Measurements from ENCODE around the gene TMEM120B. TPM values are rescaled to one million over a fixed set of nuclear protein-coding genes. Genes with fewer than 3 reads are reported as not detected.

Gene TMEM120B
- total RNA-seq, 1 donor from 2014 or later: 10.3 TPM

- no peaks in the 10 kb centered on the region for H3K9me3 Mint-ChIP-seq (ENCODE audit: unreplicated experiment)
- peaks cover 31% of the 10 kb centered on the region for H3K4me1 Mint-ChIP-seq (ENCODE audit: unreplicated experiment)
- no peak for TF ChIP-seq CTCF (IDR thresholded peaks at IDR 0.05; ENCODE audit: unreplicated experiment)
- H3K4me3 Mint-ChIP-seq (ENCODE audit: unreplicated experiment): peak overlapping the region; percentile 44
- H3K27me3 Mint-ChIP-seq (ENCODE audit: unreplicated experiment): peaks cover 23% of the 10 kb centered on the region
- no peak for DNase-seq (ENCODE audit: low spot score)
- no peak overlapping the region for H3K27ac Mint-ChIP-seq (ENCODE audit: unreplicated experiment)
- H3K36me3 Mint-ChIP-seq (ENCODE audit: low read depth, unreplicated experiment): peaks cover 8% of the 10 kb centered on the region
These were observed 79.4 kb downstream of the TMEM120B start for GRCh38 chr12:121791671-121792551.

- no peak for DNase-seq (ENCODE audit: low spot score)
- peaks cover 23% of the 10 kb centered on the region for H3K27me3 Mint-ChIP-seq (ENCODE audit: unreplicated experiment)
- H3K9me3 Mint-ChIP-seq (ENCODE audit: unreplicated experiment): no peaks in the 10 kb centered on the region
- H3K36me3 Mint-ChIP-seq (ENCODE audit: low read depth, unreplicated experiment): peaks cover 8% of the 10 kb centered on the region
- peak overlapping the region; percentile 44 for H3K4me3 Mint-ChIP-seq (ENCODE audit: unreplicated experiment)
- peaks cover 36% of the 10 kb centered on the region for H3K4me1 Mint-ChIP-seq (ENCODE audit: unreplicated experiment)
- TF ChIP-seq CTCF (IDR thresholded peaks at IDR 0.05; ENCODE audit: unreplicated experiment): no peak
- no peak overlapping the region for H3K27ac Mint-ChIP-seq (ENCODE audit: unreplicated experiment)
These were observed 80.3 kb downstream of the TMEM120B start for GRCh38 chr12:121792607-121793439.

- Mint-ChIP-seq H3K9me3 (ENCODE audit: unreplicated experiment) (no peaks in the 10 kb centered on the region), H3K4me1 (ENCODE audit: unreplicated experiment) (peaks cover 40% of the 10 kb centered on the region), H3K4me3 (ENCODE audit: unreplicated experiment) (peak within 1 kb of the TSS; percentile 44), H3K27ac (ENCODE audit: unreplicated experiment) (peak within 1 kb of the TSS; percentile 59), H3K36me3 (ENCODE audit: low read depth, unreplicated experiment) (peaks cover 11% of the 10 kb centered on the region), H3K27me3 (ENCODE audit: unreplicated experiment) (peaks cover 24% of the 10 kb centered on the region)
- DNase-seq (ENCODE audit: low spot score): peak; percentile 48
- TF ChIP-seq CTCF (IDR thresholded peaks at IDR 0.05; ENCODE audit: unreplicated experiment): no peak
These were observed 80.9 kb downstream of the TMEM120B start, which contains the start of gene RHOF for GRCh38 chr12:121793440-121793837. TSS of gene RHOF (minus strand) at chr12:121793688. CDS start at chr12:121793633, 55 bp downstream.

- Mint-ChIP-seq H3K4me3 (ENCODE audit: unreplicated experiment) (peak overlapping the region; percentile 37), H3K27ac (ENCODE audit: unreplicated experiment) (peak overlapping the region; percentile 59), H3K4me1 (ENCODE audit: unreplicated experiment) (peaks cover 46% of the 10 kb centered on the region), H3K9me3 (ENCODE audit: unreplicated experiment) (no peaks in the 10 kb centered on the region), H3K36me3 (ENCODE audit: low read depth, unreplicated experiment) (peaks cover 16% of the 10 kb centered on the region), H3K27me3 (ENCODE audit: unreplicated experiment) (peaks cover 28% of the 10 kb centered on the region)
- peak; percentile 96 for DNase-seq (ENCODE audit: low spot score)
- peak; percentile 93 for TF ChIP-seq CTCF (IDR thresholded peaks at IDR 0.05; ENCODE audit: unreplicated experiment)
These were observed 81.4 kb downstream of the TMEM120B start for GRCh38 chr12:121793838-121794533.

Measured in endothelial cell (in vitro differentiated cells).